Neural cell (in vitro differentiated cells): ENCODE data around the gene ADARB1. TPM values are rescaled to one million over a fixed set of nuclear protein-coding genes. Genes with fewer than 3 reads are reported as not detected.

ENCODE experiments used
- H2AFZ ChIP-seq: fragments of 200-600, 300-800 bp; sonication (generic), shearing (Covaris generic); 2 replicates; pipeline ENCODE4 v1.6.0; 2014; ENCODE audit warnings: low read depth, mild to moderate bottlenecking, antibody characterized with exemption, low read length, moderate library complexity
- H3F3A ChIP-seq: fragments of 200-600 bp; shearing (Covaris generic); 2 replicates; pipeline ENCODE4 v1.6.1; 2016; ENCODE audit warnings: mild to moderate bottlenecking, moderate library complexity, mixed read lengths, antibody characterized with exemption, low read length; ENCODE audit not compliant: insufficient read depth, poor library complexity, severe bottlenecking
- H3K27ac ChIP-seq: fragments of 200-600, 300-800 bp; sonication (generic), shearing (Covaris generic); 2 replicates; pipeline ENCODE4 v1.5.1; 2014; ENCODE audit warnings: mild to moderate bottlenecking, low read length, moderate library complexity
- H3K27me3 ChIP-seq: fragments of 300-800, 200-600 bp; sonication (generic), shearing (Covaris generic); 2 replicates; pipeline ENCODE4 v1.6.0; 2014; ENCODE audit warnings: mild to moderate bottlenecking, low read depth, low read length, moderate library complexity; ENCODE audit not compliant: insufficient read depth
- H3K36me3 ChIP-seq: fragments of 300-800, 200-600 bp; sonication (generic), shearing (Covaris generic); 2 replicates; pipeline ENCODE4 v1.5.1; 2014; ENCODE audit warnings: mild to moderate bottlenecking, antibody characterized with exemption, low read length, moderate library complexity; ENCODE audit not compliant: insufficient read depth
- H3K4me2 ChIP-seq: fragments of 300-800, 200-600 bp; sonication (generic), shearing (Covaris generic); 2 replicates; pipeline ENCODE4 v1.6.0; 2014; ENCODE audit warnings: mild to moderate bottlenecking, low read length
- H3K4me3 ChIP-seq: fragments of 300-800, 200-600 bp; sonication (generic), shearing (Covaris generic); 2 replicates; pipeline ENCODE4 v1.5.1; 2014; ENCODE audit warnings: mild to moderate bottlenecking, low read length, moderate library complexity
- H3K79me2 ChIP-seq: fragments of 200-600 bp; shearing (Covaris generic); replicated peaks from 2 replicates; pipeline ENCODE4 v1.6.0; 2014; ENCODE audit warnings: mild to moderate bottlenecking, low read length, moderate library complexity; ENCODE audit not compliant: insufficient read depth
- H3K9ac ChIP-seq: fragments of 300-800, 200-600 bp; sonication (generic), shearing (Covaris generic); 2 replicates; pipeline ENCODE4 v1.6.1; 2016; ENCODE audit warnings: mild to moderate bottlenecking, low read length, mixed read lengths
- H3K9me2 ChIP-seq: fragments of 200-600 bp; shearing (Covaris generic); 2 replicates; pipeline ENCODE4 v1.6.1; 2016; ENCODE audit warnings: mild to moderate bottlenecking, low read length, mixed read lengths; ENCODE audit not compliant: insufficient read depth
- H3K9me3 ChIP-seq: fragments of 200-600, 300-800 bp; sonication (generic), shearing (Covaris generic); 2 replicates; pipeline ENCODE4 v1.6.1; 2016; ENCODE audit warnings: mild to moderate bottlenecking, mixed run types, low read length, moderate library complexity, mixed read lengths
- H4K20me1 ChIP-seq: fragments of 200-600 bp; shearing (Covaris generic); 2 replicates; pipeline ENCODE4 v1.6.1; 2016; ENCODE audit warnings: mild to moderate bottlenecking, mixed run types; ENCODE audit not compliant: insufficient read depth
- EP300 ChIP-seq: fragments of 450-650 bp; conservative IDR thresholded peaks from 2 replicates; pipeline ENCODE4 v1.6.1; 2014; ENCODE audit warnings: antibody characterized with exemption, mild to moderate bottlenecking, moderate library complexity; ENCODE audit not compliant: poor library complexity, severe bottlenecking
- EZH2 ChIP-seq: fragments of 200-600, 300-800 bp; shearing (Covaris generic), sonication (generic); IDR thresholded peaks from 2 replicates; pipeline ENCODE4 v1.6.1; 2014; ENCODE audit warnings: antibody characterized with exemption, low read length, borderline replicate concordance, mild to moderate bottlenecking; ENCODE audit not compliant: insufficient read depth, poor library complexity, severe bottlenecking
- MXI1 ChIP-seq: fragments of 450-650 bp; conservative IDR thresholded peaks from 2 replicates; pipeline ENCODE4 v1.6.1; 2014; ENCODE audit warnings: antibody characterized with exemption, mild to moderate bottlenecking; ENCODE audit not compliant: poor library complexity, severe bottlenecking
- POLR2AphosphoS5 ChIP-seq: IDR thresholded peaks from 2 replicates; pipeline ENCODE4 v1.6.1; 2012
- RAD21 ChIP-seq: fragments of 450-650 bp; conservative IDR thresholded peaks from 2 replicates; pipeline ENCODE4 v1.6.1; 2014; ENCODE audit warnings: antibody characterized with exemption, mild to moderate bottlenecking, moderate library complexity
- REST ChIP-seq: IDR thresholded peaks from 2 replicates; pipeline ENCODE4 v1.6.1; 2012; ENCODE audit warnings: borderline replicate concordance
- SMC3 ChIP-seq: fragments of 450-650 bp; conservative IDR thresholded peaks from 2 replicates; pipeline ENCODE4 v1.6.1; 2014; ENCODE audit warnings: antibody characterized with exemption, mild to moderate bottlenecking, moderate library complexity; ENCODE audit not compliant: poor library complexity
- TAF1 ChIP-seq: IDR thresholded peaks from 2 replicates; pipeline ENCODE4 v1.6.1; 2012; ENCODE audit warnings: low read depth
- polyA plus RNA-seq: library from polyadenylated mRNA; depleted of rRNA; stranded (reverse); fragments of >200 nt; gene quantifications from 2 replicates; pipeline ENCODE4 v1.2.3, GENCODE V29; 2014
- TF ChIP-seq, protein P1 (sequence below): fragments of 450-650 bp; IDR thresholded peaks from 2 replicates; pipeline ENCODE4 v1.5.1; 2014; ENCODE audit warnings: antibody characterized with exemption, mild to moderate bottlenecking, moderate library complexity; ENCODE audit not compliant: poor library complexity, severe bottlenecking

The ADARB1 gene
- polyA plus RNA-seq, 1 donor from 2014 or later, result 8.9 TPM

- H3K79me2 ChIP-seq, result no peaks in the 10 kb centered on the region
- H3K36me3 ChIP-seq, result no peaks in the 10 kb centered on the region
- TF ChIP-seq SMC3, result no peak
- no peak for TF ChIP-seq POLR2AphosphoS5
- no peak for TF ChIP-seq MXI1
- TF ChIP-seq EZH2, result no peak
- TF ChIP-seq EP300, result no peak
- no peak for TF ChIP-seq TAF1
- TF ChIP-seq, protein P1, sequence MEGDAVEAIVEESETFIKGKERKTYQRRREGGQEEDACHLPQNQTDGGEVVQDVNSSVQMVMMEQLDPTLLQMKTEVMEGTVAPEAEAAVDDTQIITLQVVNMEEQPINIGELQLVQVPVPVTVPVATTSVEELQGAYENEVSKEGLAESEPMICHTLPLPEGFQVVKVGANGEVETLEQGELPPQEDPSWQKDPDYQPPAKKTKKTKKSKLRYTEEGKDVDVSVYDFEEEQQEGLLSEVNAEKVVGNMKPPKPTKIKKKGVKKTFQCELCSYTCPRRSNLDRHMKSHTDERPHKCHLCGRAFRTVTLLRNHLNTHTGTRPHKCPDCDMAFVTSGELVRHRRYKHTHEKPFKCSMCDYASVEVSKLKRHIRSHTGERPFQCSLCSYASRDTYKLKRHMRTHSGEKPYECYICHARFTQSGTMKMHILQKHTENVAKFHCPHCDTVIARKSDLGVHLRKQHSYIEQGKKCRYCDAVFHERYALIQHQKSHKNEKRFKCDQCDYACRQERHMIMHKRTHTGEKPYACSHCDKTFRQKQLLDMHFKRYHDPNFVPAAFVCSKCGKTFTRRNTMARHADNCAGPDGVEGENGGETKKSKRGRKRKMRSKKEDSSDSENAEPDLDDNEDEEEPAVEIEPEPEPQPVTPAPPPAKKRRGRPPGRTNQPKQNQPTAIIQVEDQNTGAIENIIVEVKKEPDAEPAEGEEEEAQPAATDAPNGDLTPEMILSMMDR, result no peak
- TF ChIP-seq REST, result no peak
- TF ChIP-seq RAD21, result no peak
- H4K20me1 ChIP-seq, result no peaks in the 10 kb centered on the region
- no peak overlapping the region for H3K4me2 ChIP-seq
- H3K4me3 ChIP-seq, result no peak overlapping the region
- H2AFZ ChIP-seq, result no peak overlapping the region
- no peaks in the 10 kb centered on the region for H3K9me3 ChIP-seq
- H3K9me2 ChIP-seq, result no peaks in the 10 kb centered on the region
- H3K9ac ChIP-seq, result no peak overlapping the region
- no peaks in the 10 kb centered on the region for H3K27me3 ChIP-seq
- no peak overlapping the region for H3K27ac ChIP-seq
- no peaks in the 10 kb centered on the region for H3F3A ChIP-seq
Measured at GRCh38 chr21:45115141-45115540, 40.8 kb downstream of the ADARB1 start.

DNA sequence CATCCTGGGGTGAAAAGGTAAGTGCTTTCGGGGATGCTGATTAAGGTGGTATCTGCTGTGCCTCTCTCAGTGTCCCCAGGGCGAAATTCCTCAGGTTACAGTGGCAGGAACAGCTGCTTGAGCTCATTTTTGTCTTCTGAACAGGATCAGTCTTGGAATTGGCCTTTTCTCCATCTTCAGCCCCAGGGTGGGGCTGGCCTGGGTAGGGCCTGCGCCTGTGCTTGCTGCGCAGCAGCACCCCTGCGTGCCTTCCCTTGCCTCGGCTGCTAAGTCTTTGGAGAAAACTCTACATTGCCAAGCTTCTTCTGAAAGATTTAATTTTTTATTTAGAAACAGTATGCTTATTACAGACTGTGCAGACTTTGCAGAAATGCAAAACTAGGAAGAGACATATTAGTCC is 41.7 kb downstream of the ADARB1 start:
- H3K4me2 ChIP-seq, result no peak overlapping the region
- H2AFZ ChIP-seq, result no peak overlapping the region
- no peaks in the 10 kb centered on the region for H3K9me3 ChIP-seq
- H3K36me3 ChIP-seq, result no peaks in the 10 kb centered on the region
- H3K9me2 ChIP-seq, result no peaks in the 10 kb centered on the region
- no peak overlapping the region for H3K9ac ChIP-seq
- no peaks in the 10 kb centered on the region for H3K79me2 ChIP-seq
- no peaks in the 10 kb centered on the region for H3K27me3 ChIP-seq
- no peak overlapping the region for H3K4me3 ChIP-seq
- H3K27ac ChIP-seq, result no peak overlapping the region
- H3F3A ChIP-seq, result no peaks in the 10 kb centered on the region
- TF ChIP-seq RAD21 (no peak), EP300 (no peak), MXI1 (no peak), TAF1 (no peak), POLR2AphosphoS5 (no peak), EZH2 (no peak), SMC3 (no peak), REST (no peak)
- TF ChIP-seq, protein P1, result no peak
- H4K20me1 ChIP-seq, result no peaks in the 10 kb centered on the region
